ENCODE results near the gene WNT5B. TPM values are rescaled to one million over a fixed set of nuclear protein-coding genes. Genes with fewer than 3 reads are reported as not detected.

WNT5B gene
- total RNA-seq, 1 experiment from 2014 or later = 0.34 TPM

DNA sequence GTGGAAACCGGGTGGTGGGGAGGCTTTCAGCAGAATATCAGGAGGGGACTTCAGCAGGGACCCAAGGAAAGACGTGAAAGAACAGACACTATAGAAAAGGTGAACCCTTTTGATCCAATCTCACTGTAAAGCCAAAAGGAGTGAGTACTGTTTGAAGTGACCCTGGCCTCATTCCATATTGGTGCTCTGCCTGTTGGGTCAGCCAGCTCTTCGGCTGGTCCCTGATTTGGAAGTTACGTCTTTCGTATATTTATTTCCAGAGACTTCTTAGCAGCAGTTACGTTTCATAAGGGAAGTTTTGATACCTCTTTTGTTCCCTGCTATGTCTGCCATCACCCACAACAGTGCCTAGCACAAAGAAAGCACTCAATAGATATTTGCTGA, 21.9 kb downstream of the WNT5B start:
- no peaks in the 10 kb centered on the region for H3K27me3 ChIP-seq (replicated peaks; ENCODE audit: insufficient read depth, low read depth, low read length, poor library complexity)
- ChIA-PET POLR2A (ENCODE audit: low non-redundant PET) (interaction anchor here (0.7 kb wide), 1 partner anchor 27 kb away, joined by 3 read pairs; no protein-coding TSS in a partner anchor), CTCF (interaction anchor here (0.6 kb wide), 1 partner anchor 1013 kb away, joined by 5 read pairs; no protein-coding TSS in a partner anchor)
- H3K9me3 ChIP-seq (ENCODE audit: low read depth, low read length, poor library complexity, severe bottlenecking) = no peaks in the 10 kb centered on the region
- no peaks in the 10 kb centered on the region for H3K36me3 ChIP-seq (ENCODE audit: insufficient read depth, low read length, poor library complexity, severe bottlenecking)
- no peak for DNase-seq (ENCODE audit: low spot score)
- no peak overlapping the region for H3K27ac ChIP-seq (ENCODE audit: low read depth, low read length, poor library complexity, severe bottlenecking)
- H3K4me1 ChIP-seq (ENCODE audit: insufficient read depth, low read length, poor library complexity, severe bottlenecking) = no peaks in the 10 kb centered on the region
- TF ChIP-seq, protein P1, sequence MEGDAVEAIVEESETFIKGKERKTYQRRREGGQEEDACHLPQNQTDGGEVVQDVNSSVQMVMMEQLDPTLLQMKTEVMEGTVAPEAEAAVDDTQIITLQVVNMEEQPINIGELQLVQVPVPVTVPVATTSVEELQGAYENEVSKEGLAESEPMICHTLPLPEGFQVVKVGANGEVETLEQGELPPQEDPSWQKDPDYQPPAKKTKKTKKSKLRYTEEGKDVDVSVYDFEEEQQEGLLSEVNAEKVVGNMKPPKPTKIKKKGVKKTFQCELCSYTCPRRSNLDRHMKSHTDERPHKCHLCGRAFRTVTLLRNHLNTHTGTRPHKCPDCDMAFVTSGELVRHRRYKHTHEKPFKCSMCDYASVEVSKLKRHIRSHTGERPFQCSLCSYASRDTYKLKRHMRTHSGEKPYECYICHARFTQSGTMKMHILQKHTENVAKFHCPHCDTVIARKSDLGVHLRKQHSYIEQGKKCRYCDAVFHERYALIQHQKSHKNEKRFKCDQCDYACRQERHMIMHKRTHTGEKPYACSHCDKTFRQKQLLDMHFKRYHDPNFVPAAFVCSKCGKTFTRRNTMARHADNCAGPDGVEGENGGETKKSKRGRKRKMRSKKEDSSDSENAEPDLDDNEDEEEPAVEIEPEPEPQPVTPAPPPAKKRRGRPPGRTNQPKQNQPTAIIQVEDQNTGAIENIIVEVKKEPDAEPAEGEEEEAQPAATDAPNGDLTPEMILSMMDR (conservative IDR thresholded peaks at IDR 0.05; ENCODE audit: low read depth, low read length) = no peak
- no peak for TF ChIP-seq EZH2 (IDR thresholded peaks at IDR 0.05; ENCODE audit: borderline replicate concordance, low read depth, low read length, poor library complexity, severe bottlenecking)
- H3K4me3 ChIP-seq (ENCODE audit: low read depth, low read length, poor library complexity, severe bottlenecking) = no peak overlapping the region
- intact Hi-C loops (cut with micrococcal nuclease; ENCODE audit: unreplicated experiment) = no loop called here
- no TSS peak for BruUV-seq (replicated peaks)

- Histone ChIP-seq H3K4me1 (ENCODE audit: insufficient read depth, low read length, poor library complexity, severe bottlenecking) (no peaks in the 10 kb centered on the region), H3K27ac (ENCODE audit: low read depth, low read length, poor library complexity, severe bottlenecking) (no peak overlapping the region), H3K36me3 (ENCODE audit: insufficient read depth, low read length, poor library complexity, severe bottlenecking) (no peaks in the 10 kb centered on the region), H3K4me3 (ENCODE audit: low read depth, low read length, poor library complexity, severe bottlenecking) (no peak overlapping the region), H3K9me3 (ENCODE audit: low read depth, low read length, poor library complexity, severe bottlenecking) (no peaks in the 10 kb centered on the region), H3K27me3 (replicated peaks; ENCODE audit: insufficient read depth, low read depth, low read length, poor library complexity) (no peaks in the 10 kb centered on the region)
- intact Hi-C loops (cut with micrococcal nuclease; ENCODE audit: unreplicated experiment) = loop anchor here (1.0 to 2.0 kb wide), 2 partner anchors 139 to 289 kb away; no protein-coding TSS in a partner anchor
- BruUV-seq (replicated peaks) = no TSS peak
- ChIA-PET CTCF (interaction anchor here (2.7 to 4.4 kb wide), 2 partner anchors 140 to 288 kb away, joined by 35 to 86 read pairs; no protein-coding TSS in a partner anchor), POLR2A (ENCODE audit: low non-redundant PET) (no interaction called here)
- TF ChIP-seq EZH2 (IDR thresholded peaks at IDR 0.05; ENCODE audit: borderline replicate concordance, low read depth, low read length, poor library complexity, severe bottlenecking) = no peak
- TF ChIP-seq, protein P1 (conservative IDR thresholded peaks at IDR 0.05; ENCODE audit: low read depth, low read length) = no peak
- DNase-seq (ENCODE audit: low spot score) = no peak
These were observed 22.9 kb downstream of the WNT5B start for GRCh38 chr12:1651946-1652345.

- ChIA-PET POLR2A (ENCODE audit: low non-redundant PET) (no interaction called here), CTCF (interaction anchor here (0.7 to 4.4 kb wide), 3 partner anchors 21 to 285 kb away, joined by 4 to 86 read pairs (median 5); no protein-coding TSS in a partner anchor)
- H3K4me3 ChIP-seq (ENCODE audit: low read depth, low read length, poor library complexity, severe bottlenecking) = no peak overlapping the region
- no peaks in the 10 kb centered on the region for H3K4me1 ChIP-seq (ENCODE audit: insufficient read depth, low read length, poor library complexity, severe bottlenecking)
- no peak overlapping the region for H3K27ac ChIP-seq (ENCODE audit: low read depth, low read length, poor library complexity, severe bottlenecking)
- no TSS peak for BruUV-seq (replicated peaks)
- TF ChIP-seq, protein P1 (conservative IDR thresholded peaks at IDR 0.05; ENCODE audit: low read depth, low read length) = no peak
- no peak for TF ChIP-seq EZH2 (IDR thresholded peaks at IDR 0.05; ENCODE audit: borderline replicate concordance, low read depth, low read length, poor library complexity, severe bottlenecking)
- H3K36me3 ChIP-seq (ENCODE audit: insufficient read depth, low read length, poor library complexity, severe bottlenecking) = no peaks in the 10 kb centered on the region
- H3K9me3 ChIP-seq (ENCODE audit: low read depth, low read length, poor library complexity, severe bottlenecking) = no peaks in the 10 kb centered on the region
- intact Hi-C loops (cut with micrococcal nuclease; ENCODE audit: unreplicated experiment) = no loop called here
- DNase-seq (ENCODE audit: low spot score) = no peak
- no peaks in the 10 kb centered on the region for H3K27me3 ChIP-seq (replicated peaks; ENCODE audit: insufficient read depth, low read depth, low read length, poor library complexity)
These were observed 26.3 kb downstream of the WNT5B start for GRCh38 chr12:1655225-1655788.
